Measurements from ENCODE around the gene GPRIN3.
A peak's percentile ranks its signal among the peaks of the same experiment; 100 is the strongest.

The GPRIN3 gene

GRCh38 chr4:89306486-89307177, 968 bp downstream of the GPRIN3 start:
- in situ Hi-C loops (cut with HindIII; ENCODE audit: low pct_unique_long_range_greater_than_20kb, low sequenced_read_pairs) = no loop called here

GRCh38 chr4:89305712-89306437, 1.7 kb downstream of the GPRIN3 start:
- no peak for TF ChIP-seq JUND (IDR thresholded peaks at IDR 0.05; ENCODE audit: low read depth)
- no peak for DNase-seq (ENCODE audit: low read depth in 1 of 2, low spot score in 1 of 2)
- in situ Hi-C loops (cut with HindIII; ENCODE audit: low pct_unique_long_range_greater_than_20kb, low sequenced_read_pairs) = no loop called here

More at GRCh38 chr4:89306486-89307177, 968 bp downstream of the GPRIN3 start:
- DNase-seq (ENCODE audit: low read depth in 1 of 2, low spot score in 1 of 2) = no peak
- TF ChIP-seq JUND (IDR thresholded peaks at IDR 0.05; ENCODE audit: low read depth) = no peak

GRCh38 chr4:89305028-89305427, 2.6 kb downstream of the GPRIN3 start:
- peak in 1 of 2 experiments; percentile 36 for DNase-seq (ENCODE audit: low read depth in 1 of 2, low spot score in 1 of 2)
- no peak for TF ChIP-seq JUND (IDR thresholded peaks at IDR 0.05; ENCODE audit: low read depth)
- in situ Hi-C loops (cut with HindIII; ENCODE audit: low pct_unique_long_range_greater_than_20kb, low sequenced_read_pairs) = no loop called here

GRCh38 chr4:89303814-89304388, 3.7 kb downstream of the GPRIN3 start:
- no peak for TF ChIP-seq JUND (IDR thresholded peaks at IDR 0.05; ENCODE audit: low read depth)
- in situ Hi-C loops (cut with HindIII; ENCODE audit: low pct_unique_long_range_greater_than_20kb, low sequenced_read_pairs) = no loop called here
- DNase-seq (ENCODE audit: low read depth in 1 of 2, low spot score in 1 of 2) = no peak

GRCh38 chr4:89303177-89303576, 4.4 kb downstream of the GPRIN3 start:
- in situ Hi-C loops (cut with HindIII; ENCODE audit: low pct_unique_long_range_greater_than_20kb, low sequenced_read_pairs) = no loop called here
- no peak for DNase-seq (ENCODE audit: low read depth in 1 of 2, low spot score in 1 of 2)
- no peak for TF ChIP-seq JUND (IDR thresholded peaks at IDR 0.05; ENCODE audit: low read depth)

GRCh38 chr4:89301902-89302301, 5.7 kb downstream of the GPRIN3 start:
- TF ChIP-seq JUND (IDR thresholded peaks at IDR 0.05; ENCODE audit: low read depth) = no peak
- DNase-seq (ENCODE audit: low read depth in 1 of 2, low spot score in 1 of 2) = no peak
- in situ Hi-C loops (cut with HindIII; ENCODE audit: low pct_unique_long_range_greater_than_20kb, low sequenced_read_pairs) = no loop called here

GRCh38 chr4:89301003-89301402, 6.6 kb downstream of the GPRIN3 start:
- no peak for TF ChIP-seq JUND (IDR thresholded peaks at IDR 0.05; ENCODE audit: low read depth)
- DNase-seq (ENCODE audit: low read depth in 1 of 2, low spot score in 1 of 2) = no peak
- in situ Hi-C loops (cut with HindIII; ENCODE audit: low pct_unique_long_range_greater_than_20kb, low sequenced_read_pairs) = no loop called here

- TF ChIP-seq JUND (IDR thresholded peaks at IDR 0.05; ENCODE audit: low read depth) = no peak
- no peak for DNase-seq (ENCODE audit: low read depth in 1 of 2, low spot score in 1 of 2)
- in situ Hi-C loops (cut with HindIII; ENCODE audit: low pct_unique_long_range_greater_than_20kb, low sequenced_read_pairs) = no loop called here
Observed at GRCh38 chr4:89300499-89300898, 7.1 kb downstream of the GPRIN3 start.

GRCh38 chr4:89300060-89300459, 7.5 kb downstream of the GPRIN3 start:
- in situ Hi-C loops (cut with HindIII; ENCODE audit: low pct_unique_long_range_greater_than_20kb, low sequenced_read_pairs) = no loop called here
- no peak for TF ChIP-seq JUND (IDR thresholded peaks at IDR 0.05; ENCODE audit: low read depth)
- DNase-seq (ENCODE audit: low read depth in 1 of 2, low spot score in 1 of 2) = no peak

GRCh38 chr4:89299153-89299791, 8.3 kb downstream of the GPRIN3 start:
- DNase-seq (ENCODE audit: low read depth in 1 of 2, low spot score in 1 of 2) = no peak
- TF ChIP-seq JUND (IDR thresholded peaks at IDR 0.05; ENCODE audit: low read depth) = no peak
- in situ Hi-C loops (cut with HindIII; ENCODE audit: low pct_unique_long_range_greater_than_20kb, low sequenced_read_pairs) = no loop called here

- DNase-seq (ENCODE audit: low read depth in 1 of 2, low spot score in 1 of 2) = peak in 1 of 2 experiments; percentile 4
- TF ChIP-seq JUND (IDR thresholded peaks at IDR 0.05; ENCODE audit: low read depth) = no peak
- in situ Hi-C loops (cut with HindIII; ENCODE audit: low pct_unique_long_range_greater_than_20kb, low sequenced_read_pairs) = no loop called here
Observed at GRCh38 chr4:89298788-89299152, 8.8 kb downstream of the GPRIN3 start.

- TF ChIP-seq JUND (IDR thresholded peaks at IDR 0.05; ENCODE audit: low read depth) = no peak
- DNase-seq (ENCODE audit: low read depth in 1 of 2, low spot score in 1 of 2) = no peak
- in situ Hi-C loops (cut with HindIII; ENCODE audit: low pct_unique_long_range_greater_than_20kb, low sequenced_read_pairs) = no loop called here
Observed at GRCh38 chr4:89298155-89298554, 9.4 kb downstream of the GPRIN3 start.

GRCh38 chr4:89296896-89297295, 10.7 kb downstream of the GPRIN3 start:
- in situ Hi-C loops (cut with HindIII; ENCODE audit: low pct_unique_long_range_greater_than_20kb, low sequenced_read_pairs) = no loop called here

More at GRCh38 chr4:89296896-89297295, 10.7 kb downstream of the GPRIN3 start:
- TF ChIP-seq JUND (IDR thresholded peaks at IDR 0.05; ENCODE audit: low read depth) = no peak
- DNase-seq (ENCODE audit: low read depth in 1 of 2, low spot score in 1 of 2) = no peak

All from T47D (cell line).